GM12878 (cell line): ENCODE results near the gene GPR176. TPM values are rescaled to one million over a fixed set of nuclear protein-coding genes. Genes with fewer than 3 reads are reported as not detected.

ENCODE experiments used
- ATAC-seq: fragments of 200-7000 bp; cut with Tn5 transposase; 3 replicates; pipeline ENCODE4 v1.9.1; 2020; ENCODE audit warnings: mild to moderate bottlenecking, moderate library complexity
- BruUV-seq: library from RNA; stranded (reverse); fragments of 400-500 nt; replicated peaks from 2 replicates; lab custom pipeline; 2021; lab: Mats Ljungman, UMichigan
- CTCF ChIA-PET: fragments of 300-600 bp; sonication (Branson Sonifier 250); formaldehyde crosslinking; extraction: SDS; loops from one replicate; lab custom pipeline; 2021; ENCODE audit warnings: inconsistent platforms; lab: Yijun Ruan, JAX
- POLR2A ChIA-PET: fragments of 350-600 bp; formaldehyde crosslinking; extraction: SDS; loops from one replicate; lab custom pipeline; 2021; ENCODE audit warnings: inconsistent platforms; lab: Charles Lee
- RAD21 ChIA-PET: fragments of 300-600 bp; sonication (Branson Sonifier 250); formaldehyde crosslinking; loops from one replicate; lab custom pipeline; 2023; ENCODE audit warnings: antibody characterized with exemption; ENCODE audit not compliant: unreplicated experiment; lab: Charles Lee
- SMC1A ChIA-PET: fragments of 300-600 bp; sonication (Branson Sonifier 250); formaldehyde crosslinking; loops from one replicate; lab custom pipeline; 2023; ENCODE audit not compliant: unreplicated experiment, uncharacterized antibody; lab: Charles Lee
- DNase-seq: peaks from one replicate; pipeline ENCODE4 v3.0.0-alpha.2; 2011; ENCODE audit warnings: low read depth, low spot score
- FAIRE-seq: peaks from 3 replicates; lab custom pipeline; 2011; peaks lifted over from hg19 to GRCh38; lab: Jason Lieb, UNC
- H2AFZ ChIP-seq: 2 replicates; pipeline ENCODE4 v1.6.0; 2011; ENCODE audit warnings: low read depth, low read length, control low read depth; ENCODE audit not compliant: control insufficient read depth
- H3K27ac ChIP-seq: 2 replicates; pipeline ENCODE4 v1.5.1; 2011; ENCODE audit warnings: control low read depth; ENCODE audit not compliant: control insufficient read depth, insufficient read depth
- H3K27me3 ChIP-seq, 2 experiments: replicated peaks in 1 of 2; 2 replicates each; pipeline versions ENCODE4 v1.6.0 to v1.6.1; 2011; ENCODE audit warnings: low read length in 1 of 2; ENCODE audit not compliant: control insufficient read depth in 2 of 2, insufficient read depth in 2 of 2
- H3K36me3 ChIP-seq, 2 experiments: 2 replicates each; pipeline ENCODE4 v1.5.1; 2011; ENCODE audit warnings: low read length in 1 of 2; ENCODE audit not compliant: control insufficient read depth in 2 of 2, insufficient read depth in 2 of 2
- H3K4me1 ChIP-seq: 2 replicates; pipeline ENCODE4 v1.6.1; 2011; ENCODE audit warnings: mild to moderate bottlenecking, low read length, moderate library complexity, mixed read lengths; ENCODE audit not compliant: control insufficient read depth, insufficient read depth
- H3K4me2 ChIP-seq: 2 replicates; pipeline ENCODE4 v1.6.0; 2011; ENCODE audit warnings: control low read depth; ENCODE audit not compliant: control insufficient read depth, insufficient read depth
- H3K4me3 ChIP-seq: fragments of 200-600 bp; sonication (generic); 2 replicates; pipeline ENCODE4 v1.5.1; 2016
- H3K79me2 ChIP-seq: 2 replicates; pipeline ENCODE4 v1.6.0; 2011; ENCODE audit warnings: low read length; ENCODE audit not compliant: control insufficient read depth, insufficient read depth
- H3K9ac ChIP-seq: 2 replicates; pipeline ENCODE4 v1.8.0; 2011; ENCODE audit warnings: low read length, control low read depth, mixed read lengths; ENCODE audit not compliant: control insufficient read depth, insufficient read depth
- H3K9me3 ChIP-seq: replicated peaks from 3 replicates; pipeline ENCODE4 v1.5.1; 2011; ENCODE audit warnings: mild to moderate bottlenecking, low read length; ENCODE audit not compliant: control insufficient read depth, insufficient read depth
- H4K20me1 ChIP-seq: 2 replicates; pipeline ENCODE4 v1.6.0; 2011; ENCODE audit not compliant: control insufficient read depth, insufficient read depth
- FOXM1 ChIP-seq: IDR thresholded peaks from 2 replicates; pipeline ENCODE4 v1.6.1; 2012; ENCODE audit warnings: low read depth, mild to moderate bottlenecking, inconsistent platforms, low read length, moderate library complexity
- MYB ChIP-seq: fragments of 150-350 bp; IDR thresholded peaks from 2 replicates; pipeline ENCODE4 v1.6.1; 2014; ENCODE audit warnings: mild to moderate bottlenecking, low read depth, low read length, borderline replicate concordance
- RAD21 ChIP-seq: IDR thresholded peaks from 2 replicates; pipeline ENCODE4 v1.6.1; 2011; ENCODE audit warnings: mild to moderate bottlenecking, low read depth, low read length, moderate library complexity; ENCODE audit not compliant: insufficient read depth
- SKIL ChIP-seq: fragments of 450-650 bp; IDR thresholded peaks from 2 replicates; pipeline ENCODE4 v1.6.1; 2017; ENCODE audit warnings: mild to moderate bottlenecking, low read depth, inconsistent platforms; ENCODE audit not compliant: poor library complexity, severe bottlenecking
- SMAD5 ChIP-seq: IDR thresholded peaks from 2 replicates; pipeline ENCODE4 v1.6.1; 2016; ENCODE audit warnings: antibody characterized with exemption, low read depth
- ZBTB33 ChIP-seq: fragments of 450-650 bp; IDR thresholded peaks from 2 replicates; pipeline ENCODE4 v1.6.1; 2017; ENCODE audit warnings: mild to moderate bottlenecking
- ZBTB40 ChIP-seq: fragments of 450-650 bp; IDR thresholded peaks from 2 replicates; pipeline ENCODE4 v1.6.1; 2016; ENCODE audit warnings: mild to moderate bottlenecking, moderate library complexity, borderline replicate concordance
- ZNF384 ChIP-seq: IDR thresholded peaks from 2 replicates; pipeline ENCODE4 v1.6.1; 2012; ENCODE audit warnings: low read depth, mild to moderate bottlenecking, low read length, improper control_type of control experiment, borderline replicate concordance
- WGBS: methylation state at CpG from one replicate; pipeline ENCODE4 v1.1.6; 2016; ENCODE audit warnings: low lambda C conversion rate; ENCODE audit not compliant: insufficient replicate concordance, insufficient coverage; ENCODE audit errors: missing lambda C conversion rate; 5-methylcytosine and 5-hydroxymethylcytosine counted together
- in situ Hi-C: fragments of 300-500 bp; cut with MboI; formaldehyde crosslinking; loops from 9 replicates; pipeline ENCODE4 v1.14.3; 2018; ENCODE audit warnings: mixed read lengths
- intact Hi-C: fragments of 100-400 bp; cut with micrococcal nuclease; formaldehyde crosslinking; loops from one replicate; pipeline ENCODE4 v1.14.2; 2022; ENCODE audit not compliant: unreplicated experiment
- polyA plus RNA-seq, 11 experiments: library from polyadenylated mRNA; depleted of rRNA in 4 of 11; unstranded in 6 of 11; stranded (reverse) in 5 of 11; fragments of >200 nt; fragmentation: Nextera tagmentation in 4 of 11; fragmentation: Illumina TruSeq in 1 of 11; extraction: Ambion mirVana in 4 of 11; extraction: Trizol in 1 of 11; gene quantifications; 1 replicate in 1 of 11; 2 replicates in 10 of 11; pipeline versions ENCODE4 v1.2.1 to v1.2.3, GENCODE V29; 2011 to 2016; ENCODE audit warnings: inconsistent platforms in 2 of 11, missing spikeins in 2 of 11, low read depth in 1 of 11
- total RNA-seq, 4 experiments: library from RNA; depleted of rRNA in 3 of 4; stranded (reverse); fragments of >200 nt in 3 of 4; fragmentation: Illumina TruSeq in 1 of 4; extraction: Trizol in 1 of 4; gene quantifications; 2 replicates each; pipeline versions ENCODE4 v1.2.1 to v1.2.3, GENCODE V29; 2013 to 2021

The GPR176 gene
- total and polyA plus RNA-seq, 10 of the 15 experiments (the other 5 are each of a cell fraction or from before 2014, with no cell fraction given) = 0.02 to 0.33 (median 0.16) TPM; not detected in 4

- no peak for TF ChIP-seq SKIL
Measured at GRCh38 chr15:39795486-39795885, 124.6 kb downstream of the GPR176 start (continued).

GRCh38 chr15:39794954-39795353 is 125.1 kb downstream of the GPR176 start:
- no peaks in the 10 kb centered on the region for H3K9me3 ChIP-seq
- no peak for DNase-seq
- BruUV-seq = no TSS peak
- H3K4me3 ChIP-seq = no peak overlapping the region
- FAIRE-seq = no peak
- H3K79me2 ChIP-seq = no peaks in the 10 kb centered on the region
- H3K27ac ChIP-seq = no peak overlapping the region
- H3K36me3 ChIP-seq = no peaks in the 10 kb centered on the region
- RAD21 ChIA-PET = no interaction called here
- H3K9ac ChIP-seq = no peak overlapping the region
- ATAC-seq = 0 out of 3 replicates have a peak, but pooled peaks have one; percentile 21
- intact Hi-C loops (no loop called here), in situ Hi-C loops (no loop called here)
- no peaks in the 10 kb centered on the region for H4K20me1 ChIP-seq
- CTCF ChIA-PET = interaction anchor here (1.2 kb wide), 1 partner anchor 18 kb away, joined by 4 read pairs; no protein-coding TSS in a partner anchor
- H3K4me1 ChIP-seq = no peaks in the 10 kb centered on the region
- no peak overlapping the region for H2AFZ ChIP-seq
- WGBS = 57% methylated on average over 3 of the region's 3 CpGs
- SMC1A ChIA-PET = interaction anchor here (0.7 to 1.7 kb wide), 5 partner anchors 38 to 142 kb away, joined by 3 to 7 read pairs (median 3); no protein-coding TSS in a partner anchor
- no peak overlapping the region for H3K4me2 ChIP-seq
- POLR2A ChIA-PET = interaction anchor here (0.5 kb wide), 1 partner anchor 372 kb away, joined by 6 read pairs; no protein-coding TSS in a partner anchor
- TF ChIP-seq RAD21 (no peak), ZBTB33 (no peak), SMAD5 (no peak), ZNF384 (no peak), MYB (no peak), FOXM1 (no peak), ZBTB40 (no peak)
- no peaks in the 10 kb centered on the region for H3K27me3 ChIP-seq
